Measurements from ENCODE around the gene PPP1R26. TPM values are rescaled to one million over a fixed set of nuclear protein-coding genes. Genes with fewer than 3 reads are reported as not detected.

PPP1R26 gene
- total RNA-seq, 1 experiment from 2014 or later: 32.0 TPM

GRCh38 chr9:135515083-135515951, 35.7 kb downstream of the PPP1R26 start:
- Histone ChIP-seq H3K36me3 (ENCODE audit: control insufficient read depth in 1 of 2, insufficient read depth in 2 of 2, low read length in 2 of 2) (no peaks in the 10 kb centered on the region), H3K27ac (ENCODE audit: low read depth, low read length) (no peak overlapping the region), H3K27me3 (ENCODE audit: insufficient read depth, low read length) (no peaks in the 10 kb centered on the region), H3K4me3 (replicated peaks in 1 of 2; ENCODE audit: low read depth in 1 of 2, low read length in 2 of 2) (no peak overlapping the region), H2AFZ (ENCODE audit: low read depth, low read length, poor library complexity, severe bottlenecking) (no peak overlapping the region), H4K20me1 (ENCODE audit: insufficient read depth) (no peaks in the 10 kb centered on the region), H3K9ac (ENCODE audit: low read length) (no peak overlapping the region), H3K79me2 (ENCODE audit: insufficient read depth, low read length) (no peaks in the 10 kb centered on the region), H3K4me2 (ENCODE audit: low read length) (no peak overlapping the region), H3K9me2 (ENCODE audit: insufficient read depth) (no peaks in the 10 kb centered on the region), H3K9me3 (ENCODE audit: control insufficient read depth in 1 of 2, insufficient read depth in 1 of 2, low read depth in 1 of 2, low read length in 2 of 2) (no peaks in the 10 kb centered on the region; a peak in 1 of 4 replicates), H3K4me1 (ENCODE audit: control insufficient read depth in 1 of 2, insufficient read depth in 2 of 2, low read length in 2 of 2) (peaks cover 6 to 24% of the 10 kb centered on the region in 2 experiments; a peak in 3 of 4 replicates)
- RAD21 ChIA-PET (ENCODE audit: low non-redundant PET in 1 of 2, low total read pairs in 2 of 2, uncharacterized antibody in 2 of 2, unreplicated experiment in 2 of 2): no interaction called here
- CTCF ChIA-PET: no interaction called here
- DNase-seq (ENCODE audit: low read depth, low spot score) (no peak), ATAC-seq (no peak)
- intact Hi-C loops (cut with micrococcal nuclease): no loop called here
- POLR2A ChIA-PET: no interaction called here
- BruUV-seq (replicated peaks): no TSS peak
- TF ChIP-seq SRF (IDR thresholded peaks at IDR 0.05; ENCODE audit: low read depth) (no peak), EZH2 (IDR thresholded peaks at IDR 0.05) (no peak), JUND (IDR thresholded peaks at IDR 0.05) (no peak), TCF7L2 (IDR thresholded peaks at IDR 0.05; ENCODE audit: borderline replicate concordance, extremely low read depth, insufficient read depth, insufficient read length) (no peak)
- TF ChIP-seq, protein P1, sequence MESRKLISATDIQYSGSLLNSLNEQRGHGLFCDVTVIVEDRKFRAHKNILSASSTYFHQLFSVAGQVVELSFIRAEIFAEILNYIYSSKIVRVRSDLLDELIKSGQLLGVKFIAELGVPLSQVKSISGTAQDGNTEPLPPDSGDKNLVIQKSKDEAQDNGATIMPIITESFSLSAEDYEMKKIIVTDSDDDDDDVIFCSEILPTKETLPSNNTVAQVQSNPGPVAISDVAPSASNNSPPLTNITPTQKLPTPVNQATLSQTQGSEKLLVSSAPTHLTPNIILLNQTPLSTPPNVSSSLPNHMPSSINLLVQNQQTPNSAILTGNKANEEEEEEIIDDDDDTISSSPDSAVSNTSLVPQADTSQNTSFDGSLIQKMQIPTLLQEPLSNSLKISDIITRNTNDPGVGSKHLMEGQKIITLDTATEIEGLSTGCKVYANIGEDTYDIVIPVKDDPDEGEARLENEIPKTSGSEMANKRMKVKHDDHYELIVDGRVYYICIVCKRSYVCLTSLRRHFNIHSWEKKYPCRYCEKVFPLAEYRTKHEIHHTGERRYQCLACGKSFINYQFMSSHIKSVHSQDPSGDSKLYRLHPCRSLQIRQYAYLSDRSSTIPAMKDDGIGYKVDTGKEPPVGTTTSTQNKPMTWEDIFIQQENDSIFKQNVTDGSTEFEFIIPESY (IDR thresholded peaks at IDR 0.05; ENCODE audit: extremely low read depth, insufficient replicate concordance, low read length): no peak

Measured in HCT116 (cell line).